ENCODE results near the gene DPP10.

Gene DPP10

GRCh38 chr2:115733190-115733775, 1290.8 kb downstream of the DPP10 start:
- Histone ChIP-seq H3K4me1 (ENCODE audit: control insufficient read depth, insufficient read depth, low read length, unreplicated experiment) (no peaks in the 10 kb centered on the region), H2AFZ (ENCODE audit: low read length, unreplicated experiment) (no peak overlapping the region), H3K27me3 (ENCODE audit: insufficient read depth, low read length) (no peaks in the 10 kb centered on the region), H3K79me2 (ENCODE audit: control insufficient read depth, insufficient read depth, low read length, unreplicated experiment) (no peaks in the 10 kb centered on the region), H3K27ac (ENCODE audit: low read depth, low read length) (no peak overlapping the region), H3K4me3 (ENCODE audit: low read depth, low read length) (no peak overlapping the region), H3K36me3 (ENCODE audit: insufficient read depth, low read length) (no peaks in the 10 kb centered on the region)

GRCh38 chr2:115738111-115738510, 1295.7 kb downstream of the DPP10 start:
- no peaks in the 10 kb centered on the region for H3K4me1 ChIP-seq (ENCODE audit: control insufficient read depth, insufficient read depth, low read length, unreplicated experiment)
- H3K36me3 ChIP-seq (ENCODE audit: insufficient read depth, low read length): no peaks in the 10 kb centered on the region
- no peak overlapping the region for H3K27ac ChIP-seq (ENCODE audit: low read depth, low read length)
- H2AFZ ChIP-seq (ENCODE audit: low read length, unreplicated experiment): no peak overlapping the region
- no peaks in the 10 kb centered on the region for H3K27me3 ChIP-seq (ENCODE audit: insufficient read depth, low read length)
- H3K79me2 ChIP-seq (ENCODE audit: control insufficient read depth, insufficient read depth, low read length, unreplicated experiment): no peaks in the 10 kb centered on the region
- H3K4me3 ChIP-seq (ENCODE audit: low read depth, low read length): no peak overlapping the region

GRCh38 chr2:115739574-115739973, 1297.1 kb downstream of the DPP10 start:
- H3K36me3 ChIP-seq (ENCODE audit: insufficient read depth, low read length): no peaks in the 10 kb centered on the region
- H2AFZ ChIP-seq (ENCODE audit: low read length, unreplicated experiment): no peak overlapping the region
- H3K4me3 ChIP-seq (ENCODE audit: low read depth, low read length): no peak overlapping the region
- H3K27me3 ChIP-seq (ENCODE audit: insufficient read depth, low read length): no peaks in the 10 kb centered on the region
- no peak overlapping the region for H3K27ac ChIP-seq (ENCODE audit: low read depth, low read length)
- no peaks in the 10 kb centered on the region for H3K79me2 ChIP-seq (ENCODE audit: control insufficient read depth, insufficient read depth, low read length, unreplicated experiment)
- no peaks in the 10 kb centered on the region for H3K4me1 ChIP-seq (ENCODE audit: control insufficient read depth, insufficient read depth, low read length, unreplicated experiment)

DNA sequence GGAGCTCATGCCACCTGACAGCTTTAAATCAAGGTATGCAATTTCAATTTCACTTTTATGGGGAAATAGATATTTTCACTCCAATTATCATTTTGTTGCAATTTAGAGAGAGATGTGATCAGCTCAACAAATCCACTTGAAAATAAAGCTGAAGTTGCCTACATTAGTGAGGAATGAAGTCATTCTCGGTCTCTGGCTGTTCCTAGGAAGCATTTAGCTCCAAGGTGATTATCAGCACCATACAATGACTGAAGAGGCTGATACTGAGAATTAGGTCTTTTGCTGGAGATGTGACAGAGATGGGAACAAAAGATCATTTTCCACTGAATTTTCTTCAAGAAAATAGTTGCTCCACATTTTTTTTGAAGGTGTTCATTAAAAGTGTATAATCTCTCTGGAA, 1303.7 kb downstream of the DPP10 start:
- Histone ChIP-seq H3K27ac (ENCODE audit: low read depth, low read length) (no peak overlapping the region), H3K79me2 (ENCODE audit: control insufficient read depth, insufficient read depth, low read length, unreplicated experiment) (no peaks in the 10 kb centered on the region), H3K4me1 (ENCODE audit: control insufficient read depth, insufficient read depth, low read length, unreplicated experiment) (no peaks in the 10 kb centered on the region), H3K36me3 (ENCODE audit: insufficient read depth, low read length) (no peaks in the 10 kb centered on the region), H3K4me3 (ENCODE audit: low read depth, low read length) (no peak overlapping the region), H2AFZ (ENCODE audit: low read length, unreplicated experiment) (no peak overlapping the region), H3K27me3 (ENCODE audit: insufficient read depth, low read length) (no peaks in the 10 kb centered on the region)

GRCh38 chr2:115757286-115757685, 1314.8 kb downstream of the DPP10 start:
- Histone ChIP-seq H3K4me1 (ENCODE audit: control insufficient read depth, insufficient read depth, low read length, unreplicated experiment) (no peaks in the 10 kb centered on the region), H3K36me3 (ENCODE audit: insufficient read depth, low read length) (no peaks in the 10 kb centered on the region), H3K27me3 (ENCODE audit: insufficient read depth, low read length) (no peaks in the 10 kb centered on the region), H3K79me2 (ENCODE audit: control insufficient read depth, insufficient read depth, low read length, unreplicated experiment) (no peaks in the 10 kb centered on the region), H3K4me3 (ENCODE audit: low read depth, low read length) (no peak overlapping the region), H2AFZ (ENCODE audit: low read length, unreplicated experiment) (no peak overlapping the region), H3K27ac (ENCODE audit: low read depth, low read length) (no peak overlapping the region)

DNA sequence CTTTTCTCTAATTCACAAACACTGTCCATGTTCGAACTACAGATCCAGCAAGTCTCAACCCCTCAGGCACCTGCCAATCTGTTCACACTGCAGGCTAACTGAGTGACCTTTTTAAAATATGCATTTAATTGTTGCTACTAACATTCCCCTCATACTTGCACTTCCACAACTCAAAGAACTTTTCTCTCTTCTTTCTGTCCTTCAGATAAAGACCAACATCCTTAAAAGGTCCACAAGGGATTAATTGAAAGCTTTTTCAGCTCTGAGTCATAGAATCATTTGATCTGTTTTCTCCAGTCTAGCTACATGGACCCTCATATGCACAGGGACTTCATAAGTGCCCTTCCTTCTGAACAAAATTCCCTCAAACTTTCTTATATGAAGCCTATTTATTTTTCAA, 1321.2 kb downstream of the DPP10 start:
- Histone ChIP-seq H3K4me3 (ENCODE audit: low read depth, low read length) (no peak overlapping the region), H2AFZ (ENCODE audit: low read length, unreplicated experiment) (no peak overlapping the region), H3K27me3 (ENCODE audit: insufficient read depth, low read length) (no peaks in the 10 kb centered on the region), H3K27ac (ENCODE audit: low read depth, low read length) (no peak overlapping the region), H3K79me2 (ENCODE audit: control insufficient read depth, insufficient read depth, low read length, unreplicated experiment) (no peaks in the 10 kb centered on the region), H3K4me1 (ENCODE audit: control insufficient read depth, insufficient read depth, low read length, unreplicated experiment) (no peaks in the 10 kb centered on the region), H3K36me3 (ENCODE audit: insufficient read depth, low read length) (no peaks in the 10 kb centered on the region)

DNA sequence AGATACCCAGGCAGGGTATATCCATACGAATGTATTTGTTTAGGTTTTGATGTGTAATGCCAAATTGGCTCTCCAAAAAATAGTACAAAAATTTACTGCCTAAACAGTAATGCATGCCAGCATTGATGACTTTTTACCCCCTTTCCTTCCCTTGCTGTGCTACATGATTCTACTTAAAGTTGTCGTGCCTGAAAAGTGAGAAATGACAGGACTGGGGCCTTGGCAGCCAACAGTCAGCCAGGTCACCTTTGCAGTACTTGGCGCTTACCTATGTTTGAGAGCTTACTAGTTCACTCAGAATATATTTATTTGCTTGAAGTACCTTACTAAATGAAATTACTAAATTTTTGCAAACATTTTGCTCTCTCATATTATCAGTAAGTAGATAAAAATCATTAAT, 1329.1 kb downstream of the DPP10 start:
- H3K36me3 ChIP-seq (ENCODE audit: insufficient read depth, low read length): no peaks in the 10 kb centered on the region
- no peaks in the 10 kb centered on the region for H3K79me2 ChIP-seq (ENCODE audit: control insufficient read depth, insufficient read depth, low read length, unreplicated experiment)
- no peak overlapping the region for H3K4me3 ChIP-seq (ENCODE audit: low read depth, low read length)
- no peak overlapping the region for H2AFZ ChIP-seq (ENCODE audit: low read length, unreplicated experiment)
- no peak overlapping the region for H3K27ac ChIP-seq (ENCODE audit: low read depth, low read length)
- H3K4me1 ChIP-seq (ENCODE audit: control insufficient read depth, insufficient read depth, low read length, unreplicated experiment): no peaks in the 10 kb centered on the region
- H3K27me3 ChIP-seq (ENCODE audit: insufficient read depth, low read length): no peaks in the 10 kb centered on the region

GRCh38 chr2:115774361-115774760, 1331.9 kb downstream of the DPP10 start:
- Histone ChIP-seq H3K27me3 (ENCODE audit: insufficient read depth, low read length) (no peaks in the 10 kb centered on the region), H3K4me1 (ENCODE audit: control insufficient read depth, insufficient read depth, low read length, unreplicated experiment) (no peaks in the 10 kb centered on the region), H2AFZ (ENCODE audit: low read length, unreplicated experiment) (no peak overlapping the region), H3K27ac (ENCODE audit: low read depth, low read length) (no peak overlapping the region), H3K4me3 (ENCODE audit: low read depth, low read length) (no peak overlapping the region), H3K79me2 (ENCODE audit: control insufficient read depth, insufficient read depth, low read length, unreplicated experiment) (no peaks in the 10 kb centered on the region), H3K36me3 (ENCODE audit: insufficient read depth, low read length) (no peaks in the 10 kb centered on the region)

- Histone ChIP-seq H3K4me1 (ENCODE audit: control insufficient read depth, insufficient read depth, low read length, unreplicated experiment) (no peaks in the 10 kb centered on the region), H3K79me2 (ENCODE audit: control insufficient read depth, insufficient read depth, low read length, unreplicated experiment) (no peaks in the 10 kb centered on the region), H3K4me3 (ENCODE audit: low read depth, low read length) (no peak overlapping the region), H3K36me3 (ENCODE audit: insufficient read depth, low read length) (no peaks in the 10 kb centered on the region), H2AFZ (ENCODE audit: low read length, unreplicated experiment) (no peak overlapping the region), H3K27ac (ENCODE audit: low read depth, low read length) (no peak overlapping the region), H3K27me3 (ENCODE audit: insufficient read depth, low read length) (no peaks in the 10 kb centered on the region)
Observed at GRCh38 chr2:115779085-115779632, 1336.7 kb downstream of the DPP10 start.

DNA sequence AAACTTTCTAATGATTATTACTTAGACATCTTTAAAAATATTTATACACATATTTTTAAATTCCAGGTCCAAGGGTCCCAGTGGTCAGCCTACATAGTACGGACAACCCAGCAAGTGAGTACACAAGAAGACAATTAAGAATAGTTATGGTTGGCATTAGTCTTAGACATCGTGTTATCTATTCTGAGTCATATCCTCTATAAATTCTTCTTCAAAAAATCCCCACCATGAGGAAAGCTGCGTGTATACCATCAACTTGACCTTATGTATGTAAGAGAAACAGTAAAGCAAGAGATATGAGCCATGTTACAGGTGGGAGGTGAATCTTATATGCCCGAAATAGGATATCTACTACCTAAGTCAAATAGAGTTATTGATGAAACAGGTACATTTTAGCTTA, 1339.8 kb downstream of the DPP10 start:
- Histone ChIP-seq H3K79me2 (ENCODE audit: control insufficient read depth, insufficient read depth, low read length, unreplicated experiment) (no peaks in the 10 kb centered on the region), H3K27ac (ENCODE audit: low read depth, low read length) (no peak overlapping the region), H3K27me3 (ENCODE audit: insufficient read depth, low read length) (no peaks in the 10 kb centered on the region), H3K4me1 (ENCODE audit: control insufficient read depth, insufficient read depth, low read length, unreplicated experiment) (no peaks in the 10 kb centered on the region), H3K4me3 (ENCODE audit: low read depth, low read length) (no peak overlapping the region), H2AFZ (ENCODE audit: low read length, unreplicated experiment) (no peak overlapping the region), H3K36me3 (ENCODE audit: insufficient read depth, low read length) (no peaks in the 10 kb centered on the region)

GRCh38 chr2:115796078-115796477, 1353.6 kb downstream of the DPP10 start:
- no peak overlapping the region for H3K4me3 ChIP-seq (ENCODE audit: low read depth, low read length)
- no peaks in the 10 kb centered on the region for H3K27me3 ChIP-seq (ENCODE audit: insufficient read depth, low read length)
- H3K27ac ChIP-seq (ENCODE audit: low read depth, low read length): no peak overlapping the region
- H2AFZ ChIP-seq (ENCODE audit: low read length, unreplicated experiment): no peak overlapping the region
- H3K4me1 ChIP-seq (ENCODE audit: control insufficient read depth, insufficient read depth, low read length, unreplicated experiment): no peaks in the 10 kb centered on the region
- H3K36me3 ChIP-seq (ENCODE audit: insufficient read depth, low read length): no peaks in the 10 kb centered on the region
- no peaks in the 10 kb centered on the region for H3K79me2 ChIP-seq (ENCODE audit: control insufficient read depth, insufficient read depth, low read length, unreplicated experiment)
